ENCODE results near the gene PRR19. TPM values are rescaled to one million over a fixed set of nuclear protein-coding genes. Genes with fewer than 3 reads are reported as not detected.
"Not testable (repeated sequence)": the region's sequence is repeated elsewhere in the genome, so short reads cannot be mapped to it uniquely, and the experiment has no call there.

The PRR19 gene
- total RNA-seq, 1 donor from 2014 or later: 2.0 TPM

DNA sequence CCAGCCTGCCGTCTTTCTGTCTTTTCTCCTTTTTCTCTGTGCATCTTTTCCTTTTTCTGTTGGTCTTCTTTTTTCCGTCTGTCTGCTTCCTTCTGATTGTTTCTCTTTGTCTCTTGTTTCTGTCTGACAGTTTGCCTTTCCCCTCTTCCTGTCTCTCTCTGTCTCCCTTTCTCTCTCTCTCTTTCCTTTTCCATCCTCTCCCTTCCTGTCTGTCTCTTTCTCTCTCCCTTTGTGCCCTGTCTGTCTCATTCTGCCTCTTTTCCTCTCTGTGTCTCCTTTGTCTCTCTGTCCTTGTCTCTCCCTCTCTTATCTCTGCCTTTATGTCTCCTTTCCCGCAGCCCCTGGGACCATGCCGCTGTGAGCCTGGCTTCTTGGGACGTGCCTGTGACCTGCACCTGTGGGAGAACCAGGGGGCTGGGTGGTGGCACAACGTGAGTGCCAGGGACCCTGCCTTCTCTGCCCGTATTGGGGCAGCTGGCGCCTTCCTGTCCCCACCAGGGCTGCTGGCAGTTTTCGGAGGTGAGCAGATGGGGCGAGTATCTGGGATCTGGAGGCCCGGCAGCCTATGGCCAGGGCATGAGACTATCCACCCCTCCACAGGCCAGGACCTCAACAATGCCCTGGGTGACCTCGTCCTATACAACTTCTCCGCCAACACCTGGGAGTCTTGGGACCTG is 32.9 kb downstream of the PRR19 start:
- no peak for TF ChIP-seq CTCF (IDR thresholded peaks at IDR 0.05)
- DNase-seq (ENCODE audit: extremely low spot score, unreplicated experiment): no peak
- no peaks in the 10 kb centered on the region for H3K27me3 Mint-ChIP-seq (ENCODE audit: unreplicated experiment)
- peaks cover 7% of the 10 kb centered on the region for H3K4me1 Mint-ChIP-seq (ENCODE audit: unreplicated experiment)
- no peak overlapping the region for H3K27ac Mint-ChIP-seq (ENCODE audit: unreplicated experiment)
- no peak overlapping the region for H3K4me3 Mint-ChIP-seq (ENCODE audit: unreplicated experiment)
- H3K9me3 Mint-ChIP-seq (ENCODE audit: unreplicated experiment): no peaks in the 10 kb centered on the region
- H3K36me3 Mint-ChIP-seq (ENCODE audit: unreplicated experiment): peaks cover 6% of the 10 kb centered on the region

DNA sequence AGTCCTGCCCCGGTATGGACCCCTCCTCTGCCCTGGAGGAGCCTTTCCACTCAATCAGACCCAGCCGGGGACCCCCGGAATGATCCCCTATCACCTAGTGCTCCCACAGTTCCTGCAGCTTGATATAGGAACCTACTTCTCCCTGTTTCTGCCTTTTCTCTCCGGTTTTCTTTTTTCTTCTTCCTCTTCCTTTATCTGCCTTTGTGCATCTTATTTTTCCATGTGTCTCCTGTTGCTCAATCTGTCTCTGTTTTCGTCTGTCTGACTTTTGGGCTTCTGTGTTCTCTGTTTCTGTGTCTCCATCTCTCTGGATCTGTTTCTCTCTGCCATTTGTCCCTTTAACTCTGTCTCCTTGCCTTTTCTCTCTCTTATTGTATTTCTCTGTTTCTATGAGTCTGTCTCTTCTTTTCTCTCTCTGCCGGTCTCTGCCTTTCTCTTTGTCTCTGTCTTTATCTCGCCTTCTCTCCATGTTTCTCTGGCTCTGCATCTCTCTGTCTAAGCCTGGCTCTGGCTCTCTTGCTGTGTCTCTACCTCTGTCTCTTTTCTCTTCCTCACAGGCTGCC is 33.5 kb downstream of the PRR19 start:
- DNase-seq (ENCODE audit: extremely low spot score, unreplicated experiment): no peak
- TF ChIP-seq CTCF (IDR thresholded peaks at IDR 0.05): no peak
- H3K36me3 Mint-ChIP-seq (ENCODE audit: unreplicated experiment): peaks cover 6% of the 10 kb centered on the region
- H3K9me3 Mint-ChIP-seq (ENCODE audit: unreplicated experiment): no peaks in the 10 kb centered on the region
- peaks cover 2% of the 10 kb centered on the region for H3K4me1 Mint-ChIP-seq (ENCODE audit: unreplicated experiment)
- no peak overlapping the region for H3K4me3 Mint-ChIP-seq (ENCODE audit: unreplicated experiment)
- no peaks in the 10 kb centered on the region for H3K27me3 Mint-ChIP-seq (ENCODE audit: unreplicated experiment)
- no peak overlapping the region for H3K27ac Mint-ChIP-seq (ENCODE audit: unreplicated experiment)

DNA sequence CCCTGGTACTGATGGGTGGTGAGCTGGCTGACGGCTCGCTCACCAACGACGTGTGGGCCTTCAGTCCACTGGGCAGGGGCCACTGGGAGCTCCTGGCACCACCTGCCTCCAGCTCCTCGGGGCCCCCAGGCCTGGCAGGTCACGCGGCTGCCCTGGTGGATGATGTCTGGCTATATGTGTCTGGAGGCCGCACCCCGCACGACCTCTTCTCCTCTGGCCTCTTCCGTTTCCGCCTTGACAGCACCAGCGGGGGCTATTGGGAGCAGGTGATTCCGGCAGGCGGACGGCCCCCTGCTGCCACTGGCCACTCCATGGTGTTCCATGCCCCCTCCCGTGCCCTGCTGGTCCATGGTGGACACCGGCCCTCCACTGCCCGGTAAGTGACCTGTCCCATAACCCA is 34.0 kb downstream of the PRR19 start:
- TF ChIP-seq CTCF (IDR thresholded peaks at IDR 0.05): no peak
- Mint-ChIP-seq H3K9me3 (ENCODE audit: unreplicated experiment) (no peaks in the 10 kb centered on the region), H3K27ac (ENCODE audit: unreplicated experiment) (no peak overlapping the region), H3K4me1 (ENCODE audit: unreplicated experiment) (no peaks in the 10 kb centered on the region), H3K27me3 (ENCODE audit: unreplicated experiment) (no peaks in the 10 kb centered on the region), H3K4me3 (ENCODE audit: unreplicated experiment) (no peak overlapping the region), H3K36me3 (ENCODE audit: unreplicated experiment) (peaks cover 6% of the 10 kb centered on the region)
- DNase-seq (ENCODE audit: extremely low spot score, unreplicated experiment): no peak

GRCh38 chr19:42339126-42339860 is 37.4 kb downstream of the PRR19 start:
- not testable (repeated sequence) for H3K4me1 Mint-ChIP-seq (ENCODE audit: unreplicated experiment); DNase-seq (ENCODE audit: extremely low spot score, unreplicated experiment); H3K9me3 Mint-ChIP-seq (ENCODE audit: unreplicated experiment); H3K27ac Mint-ChIP-seq (ENCODE audit: unreplicated experiment); H3K27me3 Mint-ChIP-seq (ENCODE audit: unreplicated experiment); H3K4me3 Mint-ChIP-seq (ENCODE audit: unreplicated experiment); H3K36me3 Mint-ChIP-seq (ENCODE audit: unreplicated experiment)

DNA sequence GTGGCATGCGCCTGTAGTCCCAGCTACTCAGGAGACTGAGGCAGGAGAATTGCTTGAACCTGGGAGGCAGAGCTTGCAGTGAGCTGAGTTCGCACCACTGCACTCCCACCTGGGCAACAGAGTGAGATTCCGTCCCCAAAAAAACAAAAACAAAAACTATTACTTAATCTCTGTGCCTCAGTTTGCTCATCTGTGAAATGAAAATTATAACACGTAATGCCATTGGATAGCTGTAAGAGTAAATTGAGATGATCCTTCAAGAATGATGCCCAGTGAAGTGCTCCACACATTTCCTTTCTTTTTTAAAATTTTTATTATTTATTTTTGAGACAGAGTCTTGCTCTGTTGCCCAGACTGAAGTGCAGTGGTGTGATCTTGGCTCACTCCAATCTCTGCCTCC is 38.0 kb downstream of the PRR19 start:
- not testable (repeated sequence) for DNase-seq (ENCODE audit: extremely low spot score, unreplicated experiment); H3K4me3 Mint-ChIP-seq (ENCODE audit: unreplicated experiment); H3K27ac Mint-ChIP-seq (ENCODE audit: unreplicated experiment); H3K4me1 Mint-ChIP-seq (ENCODE audit: unreplicated experiment); H3K9me3 Mint-ChIP-seq (ENCODE audit: unreplicated experiment); H3K27me3 Mint-ChIP-seq (ENCODE audit: unreplicated experiment)
- H3K36me3 Mint-ChIP-seq (ENCODE audit: unreplicated experiment): peaks cover 13% of the 10 kb centered on the region

Data from osteocyte (in vitro differentiated cells).